Effector CD4-positive, alpha-beta T cell (primary cell): ENCODE data around the gene NETO1. TPM values are rescaled to one million over a fixed set of nuclear protein-coding genes. Genes with fewer than 3 reads are reported as not detected.

Source experiments
- DNase-seq: peaks from one replicate; pipeline ENCODE4 v3.0.0-alpha.2; 2020
- total RNA-seq: gene quantifications from one replicate; lab custom pipeline; 2026; lab: John Stamatoyannopoulos, UW

Gene NETO1, protein sequence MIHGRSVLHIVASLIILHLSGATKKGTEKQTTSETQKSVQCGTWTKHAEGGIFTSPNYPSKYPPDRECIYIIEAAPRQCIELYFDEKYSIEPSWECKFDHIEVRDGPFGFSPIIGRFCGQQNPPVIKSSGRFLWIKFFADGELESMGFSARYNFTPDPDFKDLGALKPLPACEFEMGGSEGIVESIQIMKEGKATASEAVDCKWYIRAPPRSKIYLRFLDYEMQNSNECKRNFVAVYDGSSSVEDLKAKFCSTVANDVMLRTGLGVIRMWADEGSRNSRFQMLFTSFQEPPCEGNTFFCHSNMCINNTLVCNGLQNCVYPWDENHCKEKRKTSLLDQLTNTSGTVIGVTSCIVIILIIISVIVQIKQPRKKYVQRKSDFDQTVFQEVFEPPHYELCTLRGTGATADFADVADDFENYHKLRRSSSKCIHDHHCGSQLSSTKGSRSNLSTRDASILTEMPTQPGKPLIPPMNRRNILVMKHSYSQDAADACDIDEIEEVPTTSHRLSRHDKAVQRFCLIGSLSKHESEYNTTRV
- not detected for total RNA-seq

DNA sequence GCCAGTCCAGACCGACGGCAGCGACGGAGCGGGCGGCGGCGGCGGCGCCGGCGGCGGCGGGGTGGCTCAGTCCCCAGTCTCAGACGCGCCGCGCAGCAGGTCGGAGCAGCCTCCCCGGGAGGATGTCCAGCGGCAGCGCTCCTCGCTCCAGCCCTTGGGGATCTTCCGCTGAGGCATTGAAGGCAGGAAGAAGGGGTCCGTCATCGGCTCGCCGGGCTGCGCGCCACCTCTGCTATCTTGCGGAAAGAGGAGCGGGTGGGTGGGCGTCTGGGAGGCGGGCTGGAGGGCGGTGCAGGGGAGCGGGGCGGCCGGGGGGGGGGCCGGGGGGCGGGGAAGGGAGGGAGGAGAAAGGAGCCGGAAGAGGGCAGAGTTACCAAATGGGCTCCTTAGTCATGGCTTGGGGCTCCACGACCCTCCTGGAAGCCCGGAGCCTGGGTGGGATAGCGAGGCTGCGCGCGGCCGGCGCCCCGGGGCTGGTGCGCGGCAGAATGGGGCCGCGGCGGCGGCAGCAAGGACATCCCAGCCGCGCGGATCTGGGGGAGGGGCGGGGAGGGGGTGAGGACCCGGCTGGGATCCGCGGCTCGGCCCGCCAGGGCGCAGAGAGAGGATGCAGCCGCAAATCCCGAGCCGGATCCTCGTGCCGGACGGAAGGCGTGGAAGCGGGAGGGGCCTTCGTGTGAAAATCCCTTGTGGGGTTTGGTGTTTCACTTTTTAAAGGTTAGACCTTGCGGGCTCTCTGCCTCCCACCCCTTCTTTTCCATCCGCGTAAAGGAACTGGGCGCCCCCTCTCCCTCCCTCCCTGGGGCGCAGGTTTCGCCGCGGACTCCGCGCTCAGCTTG lies at the start of gene NETO1:
NETO1 (minus strand) TSS at position 242 of the 839 bp plus-strand sequence. CDS start 696 bp downstream, outside the sequence.
- no peak for DNase-seq

DNA sequence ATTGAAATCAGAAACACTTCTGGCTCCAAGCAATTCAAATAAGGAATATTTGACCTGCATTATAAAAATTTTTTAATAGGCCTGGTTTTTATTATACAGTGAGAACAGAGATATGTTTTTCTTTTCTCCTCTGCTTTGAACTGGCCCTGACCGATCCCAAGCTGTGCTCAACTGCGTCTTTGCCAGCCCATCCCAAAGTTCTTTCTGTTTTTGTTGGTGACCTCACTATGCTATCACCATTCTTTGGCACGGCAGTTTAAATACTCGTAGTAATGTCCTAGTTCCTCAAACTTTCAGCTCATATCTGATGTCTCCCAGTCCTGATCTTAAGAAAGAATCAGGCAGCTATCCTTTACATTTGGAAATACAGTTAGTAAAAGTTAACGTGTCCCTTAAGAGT lies 42.3 kb upstream of the NETO1 start:
- no peak for DNase-seq

DNA sequence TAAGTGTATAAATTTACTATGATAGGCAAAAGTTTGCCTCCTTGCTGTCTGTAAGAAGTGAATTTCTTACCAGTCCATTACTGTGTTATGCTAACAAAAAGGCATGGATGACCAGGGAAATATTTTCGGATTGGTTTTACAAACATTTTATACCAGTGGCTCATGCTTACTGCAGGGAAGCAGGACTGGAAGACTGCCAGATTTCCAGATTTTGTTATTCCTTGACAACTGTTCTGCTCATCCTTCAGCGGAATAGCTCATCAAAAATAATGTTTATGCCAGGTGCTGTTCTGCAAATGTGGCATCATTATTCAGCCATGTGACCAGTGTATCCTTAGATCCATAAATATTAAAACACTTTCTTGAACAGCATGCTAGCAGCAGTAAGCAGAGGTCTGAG lies 40.4 kb upstream of the NETO1 start:
- no peak for DNase-seq

DNA sequence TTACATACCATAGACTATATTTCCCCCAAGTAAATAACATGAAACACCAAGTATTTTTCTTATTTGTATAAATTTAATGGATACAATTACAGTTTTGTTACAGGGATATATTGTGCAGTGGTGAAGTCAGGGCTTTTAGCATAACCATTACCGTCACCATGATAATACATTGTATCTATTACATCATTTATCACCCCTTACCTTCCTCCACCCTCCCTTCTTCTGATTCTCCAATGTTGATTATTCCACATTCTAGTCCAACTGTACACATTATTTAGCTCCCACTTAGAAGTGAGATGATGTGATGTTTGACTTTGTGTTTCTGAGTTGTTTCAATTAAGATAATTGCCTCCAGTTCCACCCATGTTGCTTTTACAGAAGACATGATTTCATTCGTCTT lies 35.2 kb upstream of the NETO1 start:
- DNase-seq, result no peak

DNA sequence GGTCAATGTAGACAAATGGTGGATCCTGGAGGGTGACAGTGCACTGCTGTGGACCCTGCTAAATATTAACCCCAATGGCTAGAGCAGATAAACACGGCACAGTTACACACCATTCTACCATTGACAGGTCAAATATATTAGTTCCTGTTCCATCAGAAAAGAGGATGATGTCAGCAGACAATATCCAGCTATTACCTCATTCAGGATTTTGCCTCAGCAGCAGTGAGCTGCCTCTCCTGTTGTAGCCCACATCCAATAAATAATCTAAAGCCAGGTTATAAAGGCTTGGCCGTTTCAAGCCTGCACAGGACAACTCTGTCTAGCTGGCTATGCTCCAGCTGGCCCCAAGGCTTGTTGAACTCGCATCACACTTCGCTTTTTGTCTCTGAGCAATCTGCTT lies 31.6 kb upstream of the NETO1 start:
- DNase-seq, result no peak

DNA sequence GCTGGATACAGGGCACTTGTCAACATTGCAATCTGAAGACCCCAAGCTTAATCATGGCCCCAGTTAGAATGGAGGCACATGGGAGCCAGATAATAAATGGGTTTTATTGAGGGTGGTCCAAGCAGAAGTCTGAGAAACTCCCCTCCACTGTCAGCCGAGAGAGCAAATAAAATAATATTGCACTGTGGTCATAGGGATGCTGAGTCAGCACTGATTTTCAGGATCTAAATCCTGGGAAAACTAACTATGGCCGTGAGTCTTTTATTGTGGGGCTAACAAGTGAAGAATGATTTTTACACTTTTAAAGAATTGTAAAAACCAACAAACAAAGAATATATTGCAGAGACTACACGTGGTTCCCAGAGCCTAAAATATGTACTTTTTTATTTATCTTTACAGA lies 31.1 kb upstream of the NETO1 start:
- DNase-seq, result no peak

DNA sequence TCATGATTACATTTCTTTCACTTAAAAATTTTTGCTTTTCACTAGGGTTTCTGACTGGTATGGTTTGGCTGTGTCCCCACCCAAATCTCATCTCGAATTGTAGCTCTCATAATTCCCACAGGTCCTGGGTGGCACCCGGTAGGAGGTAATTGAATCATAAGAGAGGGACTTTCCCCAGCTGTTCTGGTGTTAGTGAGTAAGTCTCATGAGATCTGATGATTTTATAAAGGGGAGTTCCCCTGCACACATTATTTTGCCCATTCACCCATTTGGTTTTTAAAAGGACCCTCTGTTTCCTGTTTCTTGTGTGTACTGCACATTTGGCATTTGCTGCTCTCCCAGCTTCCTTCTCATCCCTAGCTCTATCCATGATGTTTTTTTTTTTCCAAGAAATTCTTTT lies 27.8 kb upstream of the NETO1 start:
- DNase-seq, result no peak

DNA sequence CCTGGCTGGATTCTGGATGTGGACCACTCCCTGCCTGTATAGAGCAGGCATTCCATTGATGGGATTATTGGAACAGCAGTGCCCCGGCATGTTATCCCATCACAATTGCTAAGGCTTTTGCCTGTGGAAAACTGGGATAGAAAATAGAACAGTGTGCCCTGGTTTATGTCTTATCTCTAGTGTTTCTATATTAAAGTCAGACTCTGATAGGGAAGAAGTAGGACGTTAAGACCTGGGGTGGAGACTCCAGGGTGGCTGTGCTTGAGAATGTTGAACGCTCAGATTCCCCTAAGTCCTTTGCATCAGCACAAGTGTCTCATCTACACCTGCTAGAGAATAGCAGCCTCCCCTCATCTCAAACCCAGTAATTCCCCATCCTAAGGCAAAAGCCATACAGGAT lies 10.8 kb upstream of the NETO1 start:
- no peak for DNase-seq

DNA sequence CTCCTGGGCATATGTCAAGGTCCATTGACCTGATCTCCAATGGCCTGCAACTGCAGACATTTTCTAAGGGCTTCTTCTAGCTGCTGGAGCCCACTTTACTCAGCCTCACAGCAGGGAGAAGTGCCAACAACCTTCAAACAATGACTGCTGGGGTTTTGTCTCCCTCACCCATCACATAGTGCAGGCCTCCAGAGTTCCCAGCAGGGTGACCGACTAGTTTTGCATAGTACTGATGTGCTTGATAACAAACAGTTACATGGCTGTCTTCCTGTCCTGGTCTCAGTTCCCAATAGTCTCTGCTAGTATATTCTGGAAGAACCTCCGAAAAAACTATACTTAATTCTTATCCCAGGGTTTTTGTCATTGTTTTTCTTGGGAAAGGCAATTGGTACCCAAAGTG lies 10.4 kb upstream of the NETO1 start:
- no peak for DNase-seq

DNA sequence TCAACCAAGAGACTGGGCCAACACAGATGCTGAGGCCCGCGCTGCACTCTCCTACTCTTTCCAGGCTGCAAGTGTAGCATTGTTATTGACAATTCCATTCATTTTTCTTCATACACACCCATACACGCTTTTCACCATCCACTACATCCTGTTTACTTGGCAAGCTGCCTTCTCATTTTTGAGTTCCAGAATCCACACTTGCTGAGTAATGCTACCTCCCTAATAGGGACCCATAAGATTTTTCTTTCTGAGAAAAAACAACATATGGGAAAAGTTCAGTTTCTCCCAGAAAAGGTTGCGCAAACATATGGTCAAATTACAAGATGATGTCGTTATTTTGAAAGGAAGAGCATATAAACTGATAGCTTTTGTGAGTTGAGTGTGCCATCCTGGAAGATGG lies 3.3 kb upstream of the NETO1 start:
- DNase-seq, result no peak

DNA sequence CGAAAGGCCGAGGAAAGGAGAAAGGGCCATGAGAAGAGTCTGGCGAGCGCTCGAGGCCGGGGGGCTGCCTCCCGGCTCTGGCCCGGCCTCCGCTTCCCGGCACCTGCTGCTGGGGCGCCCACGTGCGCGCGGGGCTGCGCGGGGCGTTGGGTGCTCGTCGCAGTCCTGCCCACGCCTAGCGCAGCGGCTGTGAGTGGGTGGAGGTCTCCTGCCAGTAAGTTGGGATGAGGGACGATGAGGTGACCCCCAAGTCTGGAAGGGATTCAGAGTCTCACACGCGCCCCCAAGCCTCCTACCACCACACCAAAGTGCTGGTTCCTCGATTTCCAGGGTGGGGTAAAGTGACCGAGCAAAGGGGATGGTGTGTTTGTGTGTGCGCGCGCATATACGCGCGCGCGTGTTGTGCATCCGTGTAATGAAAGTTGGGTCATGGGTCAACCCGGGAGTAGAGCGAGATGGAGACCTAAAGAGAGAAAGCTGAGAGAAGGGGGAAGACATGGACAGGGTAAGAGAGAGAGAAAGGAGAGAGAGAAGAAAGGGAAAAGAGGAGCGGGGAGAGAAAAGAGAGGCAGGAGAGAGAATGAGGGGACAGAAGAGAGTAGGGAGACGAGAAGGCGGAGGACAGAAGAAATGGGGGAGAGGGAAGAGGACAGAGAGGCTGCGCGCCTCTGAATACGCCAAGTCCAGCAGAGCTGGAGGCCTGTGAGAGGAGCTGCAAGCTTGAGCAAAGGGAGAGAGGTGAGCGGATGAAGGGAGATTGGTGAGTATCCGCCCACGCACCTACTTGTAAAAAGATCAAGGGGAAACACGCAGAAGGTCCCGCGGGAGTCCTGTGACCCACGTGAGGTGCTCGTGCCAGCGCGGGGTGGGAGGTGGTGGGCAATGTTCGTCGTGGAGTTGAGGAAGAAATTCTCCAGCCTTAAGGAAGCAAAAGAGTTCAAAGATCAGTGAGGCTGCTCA lies 1.7 kb upstream of the NETO1 start:
- DNase-seq, result no peak

DNA sequence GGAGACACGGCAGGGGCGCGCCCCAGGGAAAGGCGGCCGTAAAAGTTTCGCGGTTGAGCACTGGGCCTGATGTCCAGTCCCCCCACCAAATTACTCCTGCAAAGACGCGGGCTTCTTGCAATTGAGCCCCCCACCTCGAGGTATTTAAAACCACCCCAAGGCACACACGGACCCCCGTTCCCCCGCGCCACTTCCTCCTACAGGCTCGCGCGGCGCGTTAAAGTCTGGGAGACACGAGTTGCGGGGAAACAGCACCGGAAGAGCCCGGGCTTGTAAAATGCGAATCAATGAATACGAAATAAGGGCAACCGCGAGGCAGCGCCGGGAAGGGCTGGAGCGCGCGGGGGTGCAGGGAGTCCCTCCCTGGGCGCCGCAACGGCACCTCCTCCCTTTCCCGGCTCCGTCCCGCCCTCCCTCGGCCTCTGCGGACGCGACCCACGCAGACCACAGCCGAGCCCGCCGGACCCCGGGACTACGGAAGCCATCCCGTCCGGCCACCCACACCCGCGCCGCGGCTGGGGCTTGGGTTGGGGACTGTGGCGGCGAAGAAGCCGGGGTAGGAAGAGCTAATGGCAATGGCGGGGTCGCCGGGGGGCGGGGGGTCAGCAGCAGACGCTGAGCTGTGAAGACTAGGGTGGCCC lies 918 bp upstream of the NETO1 start:
- DNase-seq, result no peak

DNA sequence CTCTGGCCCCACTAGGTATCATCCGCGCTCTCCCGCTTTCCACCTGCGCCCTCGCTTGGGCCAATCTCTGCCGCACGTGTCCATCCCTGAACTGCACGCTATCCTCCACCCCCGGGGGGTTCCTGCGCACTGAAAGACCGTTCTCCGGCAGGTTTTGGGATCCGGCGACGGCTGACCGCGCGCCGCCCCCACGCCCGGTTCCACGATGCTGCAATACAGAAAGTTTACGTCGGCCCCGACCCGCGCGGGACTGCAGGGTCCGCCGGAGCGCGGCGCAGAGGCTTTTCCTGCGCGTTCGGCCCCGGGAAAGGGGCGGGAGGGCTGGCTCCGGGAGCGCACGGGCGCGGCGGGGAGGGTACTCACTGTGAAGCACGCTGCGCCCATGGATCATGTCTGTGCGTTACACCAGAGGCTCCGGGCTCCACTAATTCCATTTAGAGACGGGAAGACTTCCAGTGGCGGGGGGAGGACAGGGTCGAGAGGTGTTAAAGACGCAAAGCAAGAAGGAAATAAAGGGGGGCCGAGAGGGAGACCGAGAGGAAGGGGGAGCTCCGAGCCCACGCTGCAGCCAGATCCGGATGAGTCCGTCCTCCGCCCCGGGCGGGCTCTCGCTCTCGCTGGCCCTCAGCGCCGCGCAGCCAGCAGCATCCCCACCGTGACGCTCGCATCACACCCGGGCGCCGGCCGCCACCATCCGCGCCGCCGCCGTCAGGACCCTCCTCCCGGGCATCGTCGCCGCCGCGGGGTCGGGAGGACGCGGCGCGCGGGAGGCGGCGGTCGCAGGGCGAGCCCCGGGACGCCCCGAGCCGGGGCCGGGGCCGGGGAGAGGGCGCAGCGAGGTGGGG lies 664 bp downstream of the NETO1 start:
- DNase-seq, result no peak

DNA sequence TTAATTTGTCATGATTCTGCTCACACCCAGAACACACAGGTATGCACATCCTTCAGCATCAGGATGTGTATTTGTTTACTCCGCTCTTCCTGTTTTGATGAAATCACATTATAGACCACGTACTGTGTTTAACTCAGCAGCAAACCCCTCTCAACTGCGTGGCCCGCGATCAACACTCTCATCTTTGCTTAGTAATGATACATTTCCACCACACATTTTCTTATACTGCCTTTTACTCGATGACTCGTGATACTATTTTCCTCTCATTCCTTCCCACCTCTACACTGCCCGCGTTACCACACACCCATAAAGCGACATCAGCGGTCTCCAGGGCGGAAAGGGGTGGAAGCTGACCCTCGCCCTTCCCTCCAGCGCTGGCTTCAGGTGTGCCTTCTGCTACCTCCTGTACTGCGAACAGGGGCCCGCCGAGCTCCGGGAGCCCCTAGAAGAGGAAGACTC lies 1.3 kb downstream of the NETO1 start:
- no peak for DNase-seq

DNA sequence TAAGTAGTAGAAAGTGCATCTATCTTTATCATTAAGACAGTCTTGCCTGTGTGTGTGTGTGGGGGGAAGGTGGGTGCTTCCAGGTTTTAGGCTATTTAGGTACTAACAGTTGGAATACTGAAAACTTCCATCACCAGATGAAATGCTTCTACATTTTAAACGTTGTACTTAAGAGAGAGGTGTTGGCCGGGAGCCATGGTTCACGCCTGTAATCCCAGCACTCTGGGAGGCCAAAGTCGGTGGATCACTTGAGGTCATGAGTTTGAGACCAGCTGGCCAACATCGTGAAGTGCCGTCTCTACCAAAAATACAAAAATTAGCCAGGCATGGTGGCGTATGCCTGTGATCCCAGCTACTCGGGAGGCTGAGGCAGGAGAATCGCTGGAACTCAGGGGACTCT lies 4.0 kb downstream of the NETO1 start:
- DNase-seq, result no peak

DNA sequence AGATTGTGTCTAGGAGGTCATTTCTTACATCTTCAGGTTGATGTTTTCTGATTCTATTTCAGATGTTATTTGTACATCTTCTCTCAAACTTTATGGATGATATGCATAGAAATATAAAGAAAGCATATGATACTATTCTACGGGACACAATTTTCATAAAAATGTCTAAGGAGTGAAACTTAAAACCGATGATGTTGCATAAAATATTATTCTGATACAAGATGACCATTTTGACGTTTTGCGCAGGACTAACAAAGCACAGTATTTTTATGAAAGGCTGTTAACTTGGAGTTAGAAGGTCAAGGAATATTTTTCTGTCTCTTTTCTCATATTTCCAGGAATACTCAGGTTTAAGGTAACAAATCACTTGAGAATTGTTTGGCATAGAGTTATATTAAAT lies 8.7 kb downstream of the NETO1 start:
- no peak for DNase-seq

DNA sequence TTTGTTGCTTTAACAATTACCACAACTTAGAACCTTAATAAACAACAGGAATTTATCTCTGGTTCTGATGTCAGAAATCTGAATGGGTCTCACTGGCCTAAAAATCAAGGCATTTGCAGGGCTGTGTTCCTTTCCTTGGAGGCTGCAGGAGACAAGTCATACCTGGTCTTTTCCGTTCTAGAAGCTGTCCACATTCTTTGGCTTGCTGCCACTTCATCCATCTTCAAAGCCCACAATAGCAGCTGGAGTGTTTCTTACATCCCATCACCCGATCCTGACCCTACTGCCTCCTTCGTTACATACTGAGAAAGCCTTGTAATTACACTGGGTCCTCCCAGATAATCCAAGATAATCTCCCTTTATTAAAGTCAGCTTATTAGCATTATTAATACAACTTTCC lies 18.1 kb downstream of the NETO1 start:
- DNase-seq, result no peak

DNA sequence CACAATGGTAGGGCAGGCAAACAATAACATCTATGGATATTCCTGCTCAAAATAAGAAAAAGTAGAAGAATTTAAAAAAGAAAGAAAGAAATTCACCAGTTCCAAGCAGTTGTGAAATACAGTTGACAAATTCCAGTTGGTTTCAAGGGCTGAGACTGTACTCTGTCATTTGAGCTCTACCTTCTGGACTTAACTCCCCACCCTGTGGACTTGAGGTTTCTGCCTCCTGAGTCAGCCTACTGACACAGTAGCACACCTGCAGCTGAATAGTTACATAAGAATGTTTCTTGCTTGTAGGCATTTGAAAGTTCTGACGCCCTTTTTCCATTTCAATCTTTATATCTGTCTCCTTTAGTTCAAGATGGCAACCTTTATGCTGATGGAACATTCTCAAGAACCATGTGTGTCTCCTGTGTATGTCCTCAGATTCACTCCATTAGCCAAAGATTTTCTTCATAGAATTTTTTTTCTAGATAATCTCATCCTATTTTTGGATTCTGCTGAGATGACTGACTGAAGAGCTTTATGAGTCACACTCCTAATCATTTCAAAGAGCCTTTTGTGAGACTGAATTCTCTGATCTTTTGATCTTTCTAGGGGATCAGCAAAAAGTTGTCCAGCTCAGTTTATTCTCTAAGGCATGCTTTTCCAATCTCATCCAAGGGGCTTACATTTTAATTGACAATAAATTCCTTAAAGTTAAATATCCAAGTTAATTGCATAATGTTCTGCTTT lies 19.1 kb downstream of the NETO1 start:
- DNase-seq, result no peak

DNA sequence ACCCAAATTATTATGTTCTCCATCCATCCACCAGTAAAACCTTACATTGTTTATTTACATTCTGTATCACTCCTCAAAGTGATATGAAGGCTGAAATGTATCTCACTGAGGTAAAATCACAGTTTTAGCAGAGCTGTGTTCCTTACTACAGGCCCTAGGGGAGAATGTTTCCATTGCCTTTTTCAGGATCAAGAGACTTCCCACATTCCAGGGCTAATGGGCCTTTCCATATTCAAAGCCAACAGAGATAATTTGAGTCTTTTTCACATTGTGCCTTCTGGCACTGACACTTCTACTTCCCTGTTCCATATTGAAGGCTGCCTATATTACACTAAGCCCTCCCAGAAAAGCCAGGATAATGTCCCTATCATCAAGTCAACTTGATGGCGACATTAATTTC lies 20.0 kb downstream of the NETO1 start:
- DNase-seq, result no peak
